Stomach (tissue), 9 donors: ENCODE results near the gene STAT4. TPM values are rescaled to one million over a fixed set of nuclear protein-coding genes. Genes with fewer than 3 reads are reported as not detected.

ENCODE experiments used
- DNase-seq, 2 donors: peaks; one replicate each; pipeline versions ENCODE4 v3.0.0 to v3.0.0-alpha.2; 2013 to 2019
- H3K27ac ChIP-seq, 5 donors: fragments of 200-600 bp in 4 of 5; sonication (generic) in 4 of 5; one replicate each; pipeline ENCODE4 v1.5.1; 2013 to 2019; ENCODE audit warnings: mild to moderate bottlenecking in 1 of 5, moderate library complexity in 1 of 5
- H3K27me3 ChIP-seq, 3 donors: fragments of 200-600 bp; sonication (generic); one replicate each; pipeline ENCODE4 v1.5.1; 2017 to 2019; ENCODE audit warnings: mixed run types in 1 of 3
- H3K36me3 ChIP-seq, 4 donors: fragments of 200-600 bp; sonication (generic); 1 replicate in 3 of 4; 2 replicates in 1 of 4; pipeline ENCODE4 v1.5.1; 2016 to 2019
- H3K4me1 ChIP-seq, 4 donors: fragments of 200-600 bp; sonication (generic); one replicate each; pipeline ENCODE4 v1.5.1; 2016 to 2019
- H3K4me3 ChIP-seq, 4 donors: fragments of 200-600 bp; sonication (generic) in 3 of 4; one replicate each; pipeline ENCODE4 v1.5.1; 2016 to 2019; ENCODE audit warnings: mild to moderate bottlenecking in 1 of 4
- H3K9me3 ChIP-seq, 4 donors: fragments of 200-600 bp; sonication (generic); one replicate each; pipeline ENCODE4 v1.5.1; 2016 to 2019
- EP300 ChIP-seq: sonication (generic); formaldehyde crosslinking; IDR thresholded peaks from one replicate; pipeline ENCODE4 v1.6.1; 2017; ENCODE audit warnings: antibody characterized with exemption
- POLR2A ChIP-seq, 4 donors: fragments of 450-650 bp; IDR thresholded peaks; one replicate each; pipeline ENCODE4 v1.6.1; 2016; ENCODE audit warnings: antibody characterized with exemption in 4 of 4, control low read depth in 2 of 4, mild to moderate bottlenecking in 1 of 4, moderate library complexity in 1 of 4
- POLR2AphosphoS5 ChIP-seq, 3 donors: sonication (generic); formaldehyde crosslinking; IDR thresholded peaks; one replicate each; pipeline ENCODE4 v1.6.1; 2016; ENCODE audit warnings: antibody characterized with exemption in 3 of 3
- WGBS, 5 donors: extraction: QIAGEN DNeasy Blood & Tissue Kit in 3 of 5; methylation state at CpG; one replicate each; pipeline versions ENCODE4 v1.1.5 to v1.1.7; 2013 to 2018; 5-methylcytosine and 5-hydroxymethylcytosine counted together
- intact Hi-C: fragments of 100-400 bp; cut with DNase I; formaldehyde crosslinking; loops from one replicate; pipeline ENCODE4 v1.15.1; 2023; ENCODE audit warnings: low total_unique reads
- polyA plus RNA-seq, 3 donors: library from polyadenylated mRNA; stranded (reverse); fragments of 200-250 nt; gene quantifications; one replicate each; pipeline ENCODE4 v1.2.3, GENCODE V29; 2013
- total RNA-seq, 5 donors: library from RNA; depleted of rRNA; stranded (reverse); fragments of >200 nt; gene quantifications; one replicate each; pipeline versions ENCODE4 v1.1.0 to v1.2.3, GENCODE V29; 2014 to 2016
- TF ChIP-seq, protein P1 (sequence below), 7 experiments: fragments of 450-650 bp in 4 of 7; fragments of 200-600 bp in 3 of 7; sonication (generic) in 3 of 7; IDR thresholded peaks; one replicate each; pipeline ENCODE4 v1.5.1; 2016 to 2019; ENCODE audit warnings: antibody characterized with exemption in 7 of 7, control low read depth in 2 of 7, mild to moderate bottlenecking in 1 of 7
- donor health status: healthy with polysubstance abuse.
- donor health status: Bipolar disorder and iron deficiency.
- donor health status: healthy.

The STAT4 gene
- total and polyA plus RNA-seq, 8 donors: 0.75 to 21.4 (median 3.8) TPM

DNA sequence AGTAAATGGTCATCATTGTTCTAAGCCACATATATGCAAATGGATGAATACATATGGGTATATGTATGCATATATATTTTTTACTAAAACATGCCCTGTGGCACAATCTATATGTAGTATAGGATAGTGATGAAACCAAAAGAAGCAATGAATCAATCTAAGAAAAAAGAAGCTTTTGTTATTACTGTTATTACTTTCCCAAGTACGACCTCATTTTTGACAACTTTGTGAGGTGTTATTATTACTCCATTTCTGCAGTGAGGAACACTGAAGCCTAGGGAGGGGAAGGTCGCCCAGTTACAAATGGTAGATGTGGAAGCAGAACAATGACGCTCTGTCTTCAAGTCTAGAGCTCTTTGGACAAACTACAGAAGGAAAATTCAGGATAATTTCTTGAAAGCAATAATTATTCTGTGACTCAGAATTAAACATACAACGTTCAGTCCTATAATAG, 38.3 kb downstream of the STAT4 start:
- Histone ChIP-seq H3K36me3 (no peaks in the 10 kb centered on the region), H3K27me3 (no peaks in the 10 kb centered on the region), H3K4me1 (no peaks in the 10 kb centered on the region), H3K4me3 (no peak overlapping the region), H3K27ac (no peak overlapping the region), H3K9me3 (no peaks in the 10 kb centered on the region)
- WGBS, 5 donors: 70 to 76% (median 73%) methylated on average over 4 of the region's 4 CpGs
- intact Hi-C loops: no loop called here
- DNase-seq: no peak
- TF ChIP-seq, protein P1, sequence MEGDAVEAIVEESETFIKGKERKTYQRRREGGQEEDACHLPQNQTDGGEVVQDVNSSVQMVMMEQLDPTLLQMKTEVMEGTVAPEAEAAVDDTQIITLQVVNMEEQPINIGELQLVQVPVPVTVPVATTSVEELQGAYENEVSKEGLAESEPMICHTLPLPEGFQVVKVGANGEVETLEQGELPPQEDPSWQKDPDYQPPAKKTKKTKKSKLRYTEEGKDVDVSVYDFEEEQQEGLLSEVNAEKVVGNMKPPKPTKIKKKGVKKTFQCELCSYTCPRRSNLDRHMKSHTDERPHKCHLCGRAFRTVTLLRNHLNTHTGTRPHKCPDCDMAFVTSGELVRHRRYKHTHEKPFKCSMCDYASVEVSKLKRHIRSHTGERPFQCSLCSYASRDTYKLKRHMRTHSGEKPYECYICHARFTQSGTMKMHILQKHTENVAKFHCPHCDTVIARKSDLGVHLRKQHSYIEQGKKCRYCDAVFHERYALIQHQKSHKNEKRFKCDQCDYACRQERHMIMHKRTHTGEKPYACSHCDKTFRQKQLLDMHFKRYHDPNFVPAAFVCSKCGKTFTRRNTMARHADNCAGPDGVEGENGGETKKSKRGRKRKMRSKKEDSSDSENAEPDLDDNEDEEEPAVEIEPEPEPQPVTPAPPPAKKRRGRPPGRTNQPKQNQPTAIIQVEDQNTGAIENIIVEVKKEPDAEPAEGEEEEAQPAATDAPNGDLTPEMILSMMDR (IDR thresholded peaks at IDR 0.05): no peak
- no peak for TF ChIP-seq POLR2A (IDR thresholded peaks at IDR 0.05)
- TF ChIP-seq EP300: no peak
- no peak for TF ChIP-seq POLR2AphosphoS5 (IDR thresholded peaks at IDR 0.05)

GRCh38 chr2:191109888-191110287, 40.9 kb downstream of the STAT4 start:
- H3K36me3 ChIP-seq: no peaks in the 10 kb centered on the region
- no peak overlapping the region for H3K27ac ChIP-seq
- H3K4me1 ChIP-seq: no peaks in the 10 kb centered on the region
- TF ChIP-seq POLR2A (IDR thresholded peaks at IDR 0.05) (no peak), POLR2AphosphoS5 (IDR thresholded peaks at IDR 0.05) (no peak), EP300 (no peak)
- TF ChIP-seq, protein P1 (IDR thresholded peaks at IDR 0.05): no peak
- no peak overlapping the region for H3K4me3 ChIP-seq
- intact Hi-C loops: no loop called here
- WGBS, 5 donors: 65 to 97% (median 91%) methylated on average over 2 of the region's 2 CpGs
- no peaks in the 10 kb centered on the region for H3K27me3 ChIP-seq
- H3K9me3 ChIP-seq: no peaks in the 10 kb centered on the region
- DNase-seq: no peak

DNA sequence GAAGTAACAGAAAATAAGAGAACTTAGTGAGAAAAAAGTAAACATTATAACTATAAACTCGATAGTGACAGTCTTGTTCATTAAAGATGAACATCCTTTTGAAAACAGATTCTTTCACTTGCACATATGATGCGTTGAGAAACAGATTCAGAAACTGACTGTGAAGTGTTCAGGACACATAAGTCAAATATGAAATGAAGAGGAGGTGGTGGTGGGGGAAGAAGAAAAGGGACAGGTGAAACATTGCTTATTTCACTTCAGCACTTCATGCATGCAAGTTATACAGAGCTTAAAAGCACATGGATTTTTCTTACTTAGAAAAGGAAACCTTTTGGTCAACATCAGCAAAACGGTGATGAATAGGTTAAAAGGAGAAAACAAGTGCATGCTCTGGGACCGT, 42.5 kb downstream of the STAT4 start:
- no peaks in the 10 kb centered on the region for H3K27me3 ChIP-seq
- H3K27ac ChIP-seq: no peak overlapping the region
- H3K36me3 ChIP-seq: no peaks in the 10 kb centered on the region
- TF ChIP-seq EP300 (no peak), POLR2AphosphoS5 (IDR thresholded peaks at IDR 0.05) (no peak), POLR2A (IDR thresholded peaks at IDR 0.05) (no peak)
- WGBS, 5 donors: 33 to 46% (median 45%) methylated on average over 4 of the region's 4 CpGs
- H3K4me1 ChIP-seq: no peaks in the 10 kb centered on the region
- H3K4me3 ChIP-seq: no peak overlapping the region
- DNase-seq: no peak
- intact Hi-C loops: no loop called here
- H3K9me3 ChIP-seq: no peaks in the 10 kb centered on the region

- TF ChIP-seq POLR2A (IDR thresholded peaks at IDR 0.05): no peak
- TF ChIP-seq EP300: no peak
- TF ChIP-seq, protein P1 (IDR thresholded peaks at IDR 0.05): no peak
- no peak for TF ChIP-seq POLR2AphosphoS5 (IDR thresholded peaks at IDR 0.05)
- Histone ChIP-seq H3K9me3 (no peaks in the 10 kb centered on the region), H3K27me3 (no peaks in the 10 kb centered on the region), H3K27ac (no peak overlapping the region), H3K4me3 (no peak overlapping the region), H3K36me3 (no peaks in the 10 kb centered on the region), H3K4me1 (no peaks in the 10 kb centered on the region)
- intact Hi-C loops: no loop called here
- no peak for DNase-seq
- WGBS, 5 donors: 76 to 90% (median 82%) methylated on average over 3 of the region's 3 CpGs
These were observed 45.7 kb downstream of the STAT4 start for GRCh38 chr2:191105082-191105481.

- no peaks in the 10 kb centered on the region for H3K27me3 ChIP-seq
- no peak for DNase-seq
- no peaks in the 10 kb centered on the region for H3K36me3 ChIP-seq
- H3K4me3 ChIP-seq: no peak overlapping the region
- intact Hi-C loops: no loop called here
- 78 to 97% (median 88%) methylated on average over 1 of the region's 1 CpG for WGBS, 5 donors
- no peaks in the 10 kb centered on the region for H3K9me3 ChIP-seq
- H3K4me1 ChIP-seq: no peaks in the 10 kb centered on the region
- H3K27ac ChIP-seq: no peak overlapping the region
- TF ChIP-seq POLR2A (IDR thresholded peaks at IDR 0.05) (no peak), EP300 (no peak), POLR2AphosphoS5 (IDR thresholded peaks at IDR 0.05) (no peak)
- TF ChIP-seq, protein P1 (IDR thresholded peaks at IDR 0.05): no peak
These were observed 47.0 kb downstream of the STAT4 start for GRCh38 chr2:191103774-191104173.
